OCI-LY3 (cell line): ENCODE results near the gene CHST14.

Experiments used
- CTCF ChIP-seq: fragments of 200-600, 300-600 bp; sonication (generic); IDR thresholded peaks from 2 replicates; pipeline ENCODE4 v1.5.1; 2014; ENCODE audit warnings: antibody characterized with exemption, low read length, low read depth
- EZH2phosphoT487 ChIP-seq: fragments of 200-600 bp; shearing (Covaris generic); IDR thresholded peaks from 2 replicates; pipeline ENCODE4 v1.6.1; 2018; ENCODE audit warnings: antibody characterized with exemption, mixed run types, low read depth

GRCh38 chr15:40495516-40495915 lies 24.7 kb downstream of the CHST14 start:
- TF ChIP-seq CTCF, result no peak
- TF ChIP-seq EZH2phosphoT487, result no peak
